PFSK-1 (cell line): ENCODE results near the gene SLC51A.

Source experiments
- POLR2AphosphoS5 ChIP-seq: IDR thresholded peaks from 2 replicates; pipeline ENCODE4 v1.6.1; 2012; ENCODE audit warnings: low read depth, mild to moderate bottlenecking, control low read depth, low read length, moderate library complexity
- REST ChIP-seq, 2 experiments: IDR thresholded peaks; 2 replicates each; pipeline versions ENCODE4 v1.6.1 to v1.8.0; 2011 to 2012; ENCODE audit warnings: low read depth in 2 of 2, low read length in 2 of 2, control low read depth in 1 of 2, inconsistent platforms in 1 of 2, mild to moderate bottlenecking in 1 of 2, moderate library complexity in 1 of 2; ENCODE audit not compliant: insufficient read depth in 1 of 2

GRCh38 chr3:196237203-196237602 is 20.9 kb downstream of the SLC51A start:
- TF ChIP-seq REST (IDR thresholded peaks at IDR 0.05; ENCODE audit: insufficient read depth in 1 of 2, low read depth in 2 of 2, low read length in 2 of 2) (no peak), POLR2AphosphoS5 (no peak)
